ENCODE data around the gene RHOJ. TPM values are rescaled to one million over a fixed set of nuclear protein-coding genes. Genes with fewer than 3 reads are reported as not detected.

The RHOJ gene
- total and polyA plus RNA-seq, 10 of the 15 experiments (the other 5 are each of a cell fraction or from before 2014, with no cell fraction given): not detected

DNA sequence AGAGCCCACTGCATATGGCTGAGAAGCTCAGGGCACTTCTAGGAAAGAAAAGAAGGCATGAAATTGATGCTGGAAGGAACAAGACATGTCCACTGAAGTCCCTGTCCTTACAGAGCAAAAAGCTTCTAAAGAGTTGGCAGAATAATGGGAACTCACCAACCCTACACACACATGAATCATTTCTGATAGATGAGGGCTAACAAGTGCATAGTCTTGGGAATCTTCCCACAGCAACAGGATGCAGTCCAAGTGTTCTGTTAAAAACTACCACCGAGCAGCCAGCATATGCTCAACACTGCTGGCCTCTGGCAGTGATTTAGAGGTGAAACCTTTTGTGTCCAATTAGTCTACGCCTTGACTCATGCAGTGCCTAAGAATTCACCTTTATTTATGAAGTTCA is 44.8 kb downstream of the RHOJ start (continued):
- TF ChIP-seq SMARCA5 (IDR thresholded peaks at IDR 0.05): no peak
- TF ChIP-seq, protein P1, sequence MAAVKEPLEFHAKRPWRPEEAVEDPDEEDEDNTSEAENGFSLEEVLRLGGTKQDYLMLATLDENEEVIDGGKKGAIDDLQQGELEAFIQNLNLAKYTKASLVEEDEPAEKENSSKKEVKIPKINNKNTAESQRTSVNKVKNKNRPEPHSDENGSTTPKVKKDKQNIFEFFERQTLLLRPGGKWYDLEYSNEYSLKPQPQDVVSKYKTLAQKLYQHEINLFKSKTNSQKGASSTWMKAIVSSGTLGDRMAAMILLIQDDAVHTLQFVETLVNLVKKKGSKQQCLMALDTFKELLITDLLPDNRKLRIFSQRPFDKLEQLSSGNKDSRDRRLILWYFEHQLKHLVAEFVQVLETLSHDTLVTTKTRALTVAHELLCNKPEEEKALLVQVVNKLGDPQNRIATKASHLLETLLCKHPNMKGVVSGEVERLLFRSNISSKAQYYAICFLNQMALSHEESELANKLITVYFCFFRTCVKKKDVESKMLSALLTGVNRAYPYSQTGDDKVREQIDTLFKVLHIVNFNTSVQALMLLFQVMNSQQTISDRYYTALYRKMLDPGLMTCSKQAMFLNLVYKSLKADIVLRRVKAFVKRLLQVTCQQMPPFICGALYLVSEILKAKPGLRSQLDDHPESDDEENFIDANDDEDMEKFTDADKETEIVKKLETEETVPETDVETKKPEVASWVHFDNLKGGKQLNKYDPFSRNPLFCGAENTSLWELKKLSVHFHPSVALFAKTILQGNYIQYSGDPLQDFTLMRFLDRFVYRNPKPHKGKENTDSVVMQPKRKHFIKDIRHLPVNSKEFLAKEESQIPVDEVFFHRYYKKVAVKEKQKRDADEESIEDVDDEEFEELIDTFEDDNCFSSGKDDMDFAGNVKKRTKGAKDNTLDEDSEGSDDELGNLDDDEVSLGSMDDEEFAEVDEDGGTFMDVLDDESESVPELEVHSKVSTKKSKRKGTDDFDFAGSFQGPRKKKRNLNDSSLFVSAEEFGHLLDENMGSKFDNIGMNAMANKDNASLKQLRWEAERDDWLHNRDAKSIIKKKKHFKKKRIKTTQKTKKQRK (IDR thresholded peaks at IDR 0.05; ENCODE audit: low read depth, low read length): no peak
- no peak for TF ChIP-seq BMI1 (IDR thresholded peaks at IDR 0.05; ENCODE audit: borderline replicate concordance)
- TF ChIP-seq SREBF1 (IDR thresholded peaks at IDR 0.05; ENCODE audit: low read length): no peak
- TF ChIP-seq SIX5 (IDR thresholded peaks at IDR 0.05; ENCODE audit: low read depth, low read length, severe bottlenecking): no peak
- no peak for TF ChIP-seq ZZZ3 (IDR thresholded peaks at IDR 0.05; ENCODE audit: control insufficient read depth, insufficient read length, low read depth)
- no peak for TF ChIP-seq ZBED1 (IDR thresholded peaks at IDR 0.05; ENCODE audit: borderline replicate concordance)
- no peak for TF ChIP-seq MEF2A (IDR thresholded peaks at IDR 0.05; ENCODE audit: insufficient read depth, low read depth, low read length)
- no peak for TF ChIP-seq CBX5 (IDR thresholded peaks at IDR 0.05; ENCODE audit: low read depth)

DNA sequence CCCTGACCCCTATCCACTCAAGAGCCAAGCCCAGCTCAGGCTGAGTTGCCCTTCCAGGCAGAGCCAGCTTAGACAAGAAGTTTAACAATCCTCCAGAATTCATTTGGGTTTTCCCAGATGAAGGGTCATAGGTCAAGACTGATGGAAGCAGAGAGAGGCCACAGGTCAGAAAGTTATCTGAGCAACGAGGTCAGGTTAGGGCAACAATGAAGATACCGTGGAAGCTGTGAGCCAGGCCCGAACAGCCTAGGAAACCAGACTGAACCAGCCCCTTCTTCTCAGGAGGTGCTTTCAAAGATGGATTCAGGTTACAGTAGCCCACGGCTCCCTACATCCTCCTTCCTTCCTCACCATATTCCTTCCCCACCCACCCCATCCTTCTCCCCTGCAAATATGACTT is 53.1 kb downstream of the RHOJ start:
- Histone ChIP-seq H3K4me2 (ENCODE audit: control insufficient read depth, insufficient read depth) (no peak overlapping the region), H3K27ac (ENCODE audit: control insufficient read depth, insufficient read depth) (no peak overlapping the region), H3K4me1 (ENCODE audit: control insufficient read depth, insufficient read depth, low read length) (no peaks in the 10 kb centered on the region), H3K27me3 (replicated peaks in 1 of 2; ENCODE audit: control insufficient read depth in 2 of 2, insufficient read depth in 2 of 2, low read length in 1 of 2) (no peaks in the 10 kb centered on the region), H4K20me1 (ENCODE audit: control insufficient read depth, insufficient read depth) (no peaks in the 10 kb centered on the region), H3K79me2 (ENCODE audit: control insufficient read depth, insufficient read depth, low read length) (no peaks in the 10 kb centered on the region), H3K9me3 (replicated peaks; ENCODE audit: control insufficient read depth, insufficient read depth, low read length) (no peaks in the 10 kb centered on the region), H3K36me3 (ENCODE audit: control insufficient read depth in 2 of 2, insufficient read depth in 2 of 2, low read length in 1 of 2) (no peaks in the 10 kb centered on the region), H2AFZ (ENCODE audit: control insufficient read depth, low read depth, low read length) (no peak overlapping the region), H3K4me3 (no peak overlapping the region), H3K9ac (ENCODE audit: control insufficient read depth, insufficient read depth, low read length) (no peak overlapping the region)
- in situ Hi-C loops (cut with MboI): no loop called here
- BruUV-seq (replicated peaks): no TSS peak
- TF ChIP-seq, protein P2, sequence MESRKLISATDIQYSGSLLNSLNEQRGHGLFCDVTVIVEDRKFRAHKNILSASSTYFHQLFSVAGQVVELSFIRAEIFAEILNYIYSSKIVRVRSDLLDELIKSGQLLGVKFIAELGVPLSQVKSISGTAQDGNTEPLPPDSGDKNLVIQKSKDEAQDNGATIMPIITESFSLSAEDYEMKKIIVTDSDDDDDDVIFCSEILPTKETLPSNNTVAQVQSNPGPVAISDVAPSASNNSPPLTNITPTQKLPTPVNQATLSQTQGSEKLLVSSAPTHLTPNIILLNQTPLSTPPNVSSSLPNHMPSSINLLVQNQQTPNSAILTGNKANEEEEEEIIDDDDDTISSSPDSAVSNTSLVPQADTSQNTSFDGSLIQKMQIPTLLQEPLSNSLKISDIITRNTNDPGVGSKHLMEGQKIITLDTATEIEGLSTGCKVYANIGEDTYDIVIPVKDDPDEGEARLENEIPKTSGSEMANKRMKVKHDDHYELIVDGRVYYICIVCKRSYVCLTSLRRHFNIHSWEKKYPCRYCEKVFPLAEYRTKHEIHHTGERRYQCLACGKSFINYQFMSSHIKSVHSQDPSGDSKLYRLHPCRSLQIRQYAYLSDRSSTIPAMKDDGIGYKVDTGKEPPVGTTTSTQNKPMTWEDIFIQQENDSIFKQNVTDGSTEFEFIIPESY (IDR thresholded peaks at IDR 0.05): no peak
- TF ChIP-seq, protein P3, sequence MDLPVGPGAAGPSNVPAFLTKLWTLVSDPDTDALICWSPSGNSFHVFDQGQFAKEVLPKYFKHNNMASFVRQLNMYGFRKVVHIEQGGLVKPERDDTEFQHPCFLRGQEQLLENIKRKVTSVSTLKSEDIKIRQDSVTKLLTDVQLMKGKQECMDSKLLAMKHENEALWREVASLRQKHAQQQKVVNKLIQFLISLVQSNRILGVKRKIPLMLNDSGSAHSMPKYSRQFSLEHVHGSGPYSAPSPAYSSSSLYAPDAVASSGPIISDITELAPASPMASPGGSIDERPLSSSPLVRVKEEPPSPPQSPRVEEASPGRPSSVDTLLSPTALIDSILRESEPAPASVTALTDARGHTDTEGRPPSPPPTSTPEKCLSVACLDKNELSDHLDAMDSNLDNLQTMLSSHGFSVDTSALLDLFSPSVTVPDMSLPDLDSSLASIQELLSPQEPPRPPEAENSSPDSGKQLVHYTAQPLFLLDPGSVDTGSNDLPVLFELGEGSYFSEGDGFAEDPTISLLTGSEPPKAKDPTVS (IDR thresholded peaks at IDR 0.05; ENCODE audit: low read depth, low read length): no peak
- TF ChIP-seq YY1 (IDR thresholded peaks at IDR 0.05; ENCODE audit: low read depth, low read length): no peak
- TF ChIP-seq NR2C1 (IDR thresholded peaks at IDR 0.05): no peak
- ChIA-PET SMC1A (ENCODE audit: uncharacterized antibody, unreplicated experiment) (interaction anchor here (0.6 kb wide), 1 partner anchor 75 kb away, joined by 4 read pairs; no protein-coding TSS in a partner anchor), POLR2A (no interaction called here), RAD21 (ENCODE audit: unreplicated experiment) (no interaction called here), CTCF (no interaction called here)
- FAIRE-seq (no peak), DNase-seq (ENCODE audit: low read depth, low spot score) (no peak), ATAC-seq (no peak)
- WGBS (ENCODE audit: insufficient coverage, insufficient replicate concordance, low lambda C conversion rate, missing lambda C conversion rate): 17% methylated on average over 4 of the region's 4 CpGs
- intact Hi-C loops (cut with micrococcal nuclease; ENCODE audit: unreplicated experiment): no loop called here
